ENCODE results near the gene TAF10.

TAF10 gene

DNA sequence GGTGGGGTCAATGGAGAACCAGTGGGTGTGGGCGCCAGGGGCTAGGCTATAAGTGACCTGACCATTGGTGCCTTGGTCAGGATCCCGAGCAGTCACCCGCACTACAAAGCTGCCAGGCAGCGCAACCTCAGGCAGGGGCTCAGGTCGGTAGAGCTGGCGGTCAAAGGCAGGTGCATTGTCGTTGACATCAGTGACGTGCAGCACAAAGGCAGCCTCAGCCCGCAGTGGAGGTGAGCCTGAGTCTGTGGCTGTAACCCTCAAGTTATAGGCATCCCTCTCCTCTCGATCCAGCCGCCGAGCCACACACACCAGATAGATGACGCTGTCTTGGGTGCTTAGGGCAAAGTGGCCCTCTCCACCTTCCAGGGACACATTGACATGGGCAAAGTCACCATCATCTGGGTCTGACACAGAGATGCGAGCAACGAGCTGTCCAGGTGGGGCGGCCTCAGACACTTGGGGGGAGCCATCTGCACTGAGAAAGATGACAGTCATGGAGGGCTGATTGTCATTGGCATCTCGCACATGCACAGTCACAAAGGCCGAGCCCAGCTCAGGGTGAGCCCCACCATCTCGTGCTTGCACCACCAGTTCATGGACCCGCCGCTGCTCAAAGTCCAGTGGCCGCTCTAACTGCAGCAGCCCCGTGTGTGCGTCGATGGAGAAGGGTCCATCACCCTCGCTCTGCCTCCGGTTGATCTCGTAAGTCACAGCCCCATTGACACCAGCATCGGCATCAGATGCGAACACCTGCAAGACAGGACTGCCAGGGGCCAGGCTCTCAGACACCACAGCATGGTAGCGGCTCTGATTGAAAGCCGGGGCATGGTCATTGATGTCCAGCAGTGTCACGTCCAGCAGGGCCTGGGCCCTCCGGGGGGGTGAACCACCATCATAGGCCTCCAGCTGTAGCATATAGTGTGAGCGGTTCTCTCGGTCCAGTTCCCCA is 28.3 kb upstream of the TAF10 start:
- DNase-seq, result no peak

DNA sequence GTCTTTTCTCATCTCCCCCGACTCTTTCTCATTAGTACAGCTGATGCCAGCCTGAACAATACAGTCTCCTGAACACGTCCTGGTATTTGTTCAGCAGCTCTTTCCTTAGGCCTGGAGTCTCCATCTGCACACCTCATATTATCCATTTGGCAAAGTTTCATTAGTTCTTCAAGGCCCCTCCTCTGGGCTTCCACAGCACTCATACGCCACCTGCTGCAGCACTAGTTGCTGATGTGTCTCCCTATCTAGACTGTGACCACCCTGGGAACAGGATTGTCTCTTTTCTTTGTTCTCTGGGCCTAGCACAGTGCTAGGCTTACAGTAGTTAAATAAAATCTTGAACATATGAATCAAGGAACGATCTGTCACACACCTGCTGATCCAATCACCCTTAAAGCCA is 26.4 kb upstream of the TAF10 start:
- no peak for DNase-seq

DNA sequence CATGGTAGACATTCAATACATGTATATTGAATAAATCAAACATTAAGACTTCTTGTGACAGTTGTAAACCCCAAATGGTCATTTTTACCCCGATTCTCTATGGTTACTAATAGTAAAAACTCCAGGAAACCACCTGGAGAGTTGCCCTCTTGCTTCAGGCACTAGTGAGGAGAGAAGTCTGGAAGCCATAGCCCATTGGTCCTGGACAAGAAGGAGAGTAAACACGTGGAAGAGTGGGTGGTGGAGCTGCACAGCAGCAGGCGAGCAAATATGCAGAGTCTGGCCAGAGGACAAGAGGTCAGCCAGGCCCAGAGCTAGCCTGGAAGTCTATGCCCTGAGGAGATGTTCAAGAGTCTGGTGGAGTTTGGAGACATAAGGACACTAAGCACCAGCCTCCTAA is 25.9 kb upstream of the TAF10 start:
- no peak for DNase-seq

DNA sequence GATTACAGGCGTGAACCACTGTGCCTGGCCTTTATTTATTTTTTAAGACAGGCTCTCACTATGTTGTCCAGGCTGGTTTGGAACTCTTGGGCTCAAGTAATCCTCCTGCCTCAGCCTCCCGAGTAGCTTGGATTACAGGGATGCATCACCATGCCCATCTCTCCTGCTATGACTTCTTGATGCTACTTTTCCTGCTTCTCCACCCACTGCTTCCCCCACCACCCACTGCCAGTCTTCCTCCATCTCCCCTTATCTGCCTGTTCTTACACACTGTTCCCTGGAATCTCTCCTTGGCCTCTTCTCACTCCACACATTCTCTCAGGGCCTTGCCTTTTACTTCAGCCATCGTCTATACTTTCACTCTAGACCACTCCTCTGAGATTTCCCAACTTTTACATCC is 24.5 kb upstream of the TAF10 start:
- DNase-seq, result no peak

DNA sequence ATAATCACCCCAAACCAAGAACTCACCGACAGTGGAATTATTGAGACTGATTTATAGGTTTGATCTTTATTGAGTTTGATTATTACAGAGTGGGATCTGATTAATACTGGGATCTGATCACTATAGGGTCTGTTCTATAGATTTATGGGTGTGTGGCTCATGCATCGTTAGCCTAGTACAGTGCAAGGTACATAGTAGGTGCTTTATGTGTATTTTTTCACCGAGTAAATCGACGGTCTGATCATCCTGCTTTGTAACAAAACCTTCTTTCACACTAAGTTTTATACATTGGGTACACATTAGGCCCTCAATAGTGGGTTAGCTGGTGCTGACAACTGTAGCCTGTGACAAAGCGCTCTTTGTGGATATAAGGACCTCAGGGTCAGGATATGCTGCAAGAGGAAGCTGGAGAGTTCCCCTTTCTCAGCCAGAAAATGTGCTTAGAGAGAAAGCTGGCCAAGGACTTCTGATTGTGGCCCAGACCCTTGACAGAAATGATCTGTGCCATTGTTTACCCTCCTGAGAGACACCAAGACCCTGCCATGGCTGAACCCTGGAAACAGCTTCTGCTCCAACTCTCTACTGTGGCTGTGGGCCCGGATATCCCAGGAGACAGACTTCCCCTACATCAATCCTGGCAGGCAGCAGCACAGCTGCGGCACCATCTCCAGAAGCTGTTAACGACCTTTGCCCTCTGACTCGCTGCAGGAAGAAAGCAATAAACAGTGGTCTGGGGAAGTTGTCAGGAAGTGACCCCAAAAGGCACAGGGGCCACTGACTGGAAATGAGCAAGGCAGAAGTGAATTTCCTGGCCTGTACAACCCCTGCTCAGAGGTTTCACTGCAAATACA is 23.3 kb upstream of the TAF10 start:
- DNase-seq, result no peak

DNA sequence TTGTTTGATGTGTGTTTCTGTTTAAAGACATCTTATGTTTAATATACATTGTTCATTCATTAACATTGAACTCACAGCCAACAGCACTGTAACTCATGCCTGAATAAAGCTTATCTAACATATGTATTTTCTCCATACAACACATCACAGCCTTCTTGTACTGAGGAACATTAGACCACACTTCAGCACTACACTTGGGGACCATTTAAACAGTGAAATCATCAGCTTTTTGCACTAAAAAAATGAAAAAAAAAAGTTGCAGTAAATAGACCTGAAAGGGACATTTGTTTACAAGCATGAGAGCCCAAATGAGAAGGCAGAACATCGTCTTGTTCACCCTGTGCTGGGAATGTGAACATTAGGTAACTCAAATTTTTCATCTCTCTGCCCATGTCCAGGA is 22.5 kb upstream of the TAF10 start:
- no peak for DNase-seq

DNA sequence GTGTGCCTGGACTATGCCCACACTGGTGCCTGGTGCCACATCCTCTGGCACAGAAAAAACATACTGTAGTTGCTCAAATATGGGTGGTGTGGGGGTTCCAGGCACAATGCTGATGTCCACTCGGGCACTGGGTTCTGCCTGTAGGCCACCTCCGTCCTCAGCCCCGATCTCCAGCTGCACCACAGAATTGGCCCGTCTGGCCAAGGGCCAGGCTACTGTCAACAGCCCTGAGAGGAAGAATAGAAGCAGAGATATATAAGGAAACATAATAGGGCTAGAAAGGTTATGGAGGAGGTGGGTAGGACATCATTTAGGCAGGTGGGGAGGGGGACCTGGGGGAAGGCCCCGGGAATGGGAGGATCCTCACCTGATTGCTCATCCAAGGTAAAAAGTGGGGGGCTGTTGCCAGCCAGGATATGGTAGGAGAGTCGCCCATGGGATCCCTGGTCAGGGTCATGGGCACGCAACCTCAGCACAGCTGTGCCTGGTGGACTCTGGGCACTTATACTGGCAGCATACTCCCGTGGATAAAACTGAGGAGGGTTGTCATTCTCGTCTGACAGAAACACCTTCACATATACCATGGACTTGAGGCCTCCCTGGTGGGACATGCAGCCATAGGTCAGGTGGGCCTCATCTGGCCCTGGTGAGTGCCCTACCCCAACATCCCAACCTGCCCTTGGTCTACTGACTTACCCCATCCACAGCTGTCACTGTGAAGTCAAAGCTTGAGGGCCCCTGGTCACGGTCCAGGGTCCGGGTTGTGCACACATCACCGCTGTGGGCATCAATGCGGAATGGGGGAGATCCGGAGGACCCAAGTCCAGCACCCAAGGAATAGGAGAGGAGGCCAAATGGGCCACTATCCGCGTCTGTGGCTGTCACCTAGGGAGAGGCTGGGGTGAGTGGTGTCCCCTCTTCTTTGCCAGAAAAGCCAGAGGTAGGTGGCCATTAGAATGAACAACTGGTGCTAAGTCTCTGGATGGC is 21.7 kb upstream of the TAF10 start:
- DNase-seq, result no peak

DNA sequence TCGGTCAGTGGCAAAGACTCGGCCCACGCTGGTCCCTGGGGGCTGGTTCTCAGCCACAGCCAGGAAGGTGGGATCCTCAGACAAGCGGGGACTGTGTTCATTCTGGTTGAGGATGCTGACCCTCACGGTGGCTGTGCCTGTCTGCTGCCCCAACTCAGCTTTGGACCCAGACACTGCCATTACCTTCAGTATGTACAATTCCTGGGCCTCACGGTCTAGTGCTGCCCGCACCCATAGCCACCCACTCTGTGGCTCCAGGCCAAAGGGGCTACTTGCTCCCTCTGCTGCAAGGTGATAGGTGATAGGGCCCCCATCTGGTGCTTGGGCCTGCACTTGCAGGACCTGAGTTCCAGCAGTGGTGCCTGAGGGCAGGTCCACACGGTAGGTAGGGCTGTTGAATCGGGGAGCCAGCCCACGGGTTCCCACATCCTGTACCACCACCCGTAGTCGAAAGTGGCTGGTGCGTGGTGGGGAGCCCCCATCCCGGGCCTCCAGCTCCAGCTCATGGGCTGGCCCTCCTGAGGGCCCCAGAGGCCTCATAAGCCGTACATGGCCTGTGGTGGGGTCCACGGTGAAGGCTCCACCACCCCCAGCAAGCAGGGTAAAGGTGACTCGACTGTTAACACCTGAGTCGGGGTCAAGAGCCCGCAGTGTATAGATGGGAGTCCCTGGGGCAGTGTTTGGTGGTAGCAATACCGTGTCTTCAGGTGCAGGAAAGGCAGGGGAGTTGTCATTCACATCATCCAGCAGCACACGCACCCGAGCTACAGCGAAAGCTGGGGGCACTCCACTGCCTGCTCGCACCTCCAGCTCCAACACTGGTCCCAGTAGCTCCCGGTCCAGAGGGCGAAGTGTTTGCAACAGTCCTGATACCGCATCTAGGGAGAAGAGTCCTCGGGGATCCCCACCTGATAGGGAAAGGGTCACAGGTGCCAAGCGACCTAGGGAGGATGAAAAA is 20.4 kb upstream of the TAF10 start:
- no peak for DNase-seq

DNA sequence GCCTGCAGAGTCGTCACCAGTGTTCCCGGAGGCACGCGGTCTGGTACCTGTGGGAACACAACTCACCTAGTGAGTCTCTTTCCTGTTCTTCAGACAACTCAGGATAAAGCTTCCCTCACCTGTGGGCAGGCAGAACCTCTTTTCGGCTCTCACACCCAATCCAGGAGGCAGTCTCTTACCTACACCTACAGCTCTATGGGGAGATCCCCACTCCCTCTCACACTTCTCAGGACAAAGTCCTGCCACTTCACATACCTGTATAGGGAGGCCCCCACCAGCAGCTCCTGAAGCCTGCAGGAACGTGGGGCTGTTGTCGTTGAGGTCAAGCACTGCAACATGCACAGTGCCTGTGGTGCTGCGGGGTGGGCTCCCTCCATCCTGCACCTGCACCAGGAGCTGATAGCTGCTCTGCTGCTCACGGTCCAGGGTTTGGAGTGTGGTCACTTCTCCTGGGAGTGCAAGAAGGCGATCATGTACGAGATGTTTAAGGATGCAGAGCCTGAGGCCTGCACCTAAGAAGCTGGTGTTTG is 19.4 kb upstream of the TAF10 start:
- no peak for DNase-seq

DNA sequence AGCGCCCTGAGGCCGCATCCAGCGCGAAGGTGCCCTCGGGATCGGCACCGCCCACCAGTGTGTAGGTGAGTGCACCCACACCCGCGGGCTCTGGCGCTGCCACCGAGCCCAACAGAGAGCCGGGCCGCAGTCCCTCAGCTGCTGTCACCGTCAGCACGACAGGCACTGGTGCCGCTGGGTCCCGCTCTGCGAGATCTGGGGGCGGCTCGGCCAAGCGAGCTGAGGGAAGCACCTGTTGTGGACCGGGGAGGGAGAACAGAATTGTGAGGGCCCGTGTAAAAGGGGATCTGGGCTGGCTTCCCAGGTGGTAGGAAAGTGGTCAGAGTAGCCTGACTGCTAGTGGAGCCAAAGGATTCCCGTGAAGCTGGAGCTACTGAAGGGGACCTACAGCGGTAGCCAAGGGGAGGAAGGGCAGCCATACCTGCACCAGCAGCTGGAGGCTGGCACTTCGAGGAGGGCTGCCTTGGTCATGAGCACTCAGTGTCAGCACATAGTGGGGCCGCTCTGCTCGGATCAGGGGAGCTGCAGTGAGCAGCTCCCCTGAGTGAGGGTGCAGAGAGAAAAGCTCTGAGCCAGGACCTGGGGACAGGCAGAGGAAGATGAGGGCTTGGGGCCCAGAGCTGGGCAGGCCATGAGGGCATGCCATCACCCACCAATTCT is 18.7 kb upstream of the TAF10 start:
- DNase-seq, result no peak

DNA sequence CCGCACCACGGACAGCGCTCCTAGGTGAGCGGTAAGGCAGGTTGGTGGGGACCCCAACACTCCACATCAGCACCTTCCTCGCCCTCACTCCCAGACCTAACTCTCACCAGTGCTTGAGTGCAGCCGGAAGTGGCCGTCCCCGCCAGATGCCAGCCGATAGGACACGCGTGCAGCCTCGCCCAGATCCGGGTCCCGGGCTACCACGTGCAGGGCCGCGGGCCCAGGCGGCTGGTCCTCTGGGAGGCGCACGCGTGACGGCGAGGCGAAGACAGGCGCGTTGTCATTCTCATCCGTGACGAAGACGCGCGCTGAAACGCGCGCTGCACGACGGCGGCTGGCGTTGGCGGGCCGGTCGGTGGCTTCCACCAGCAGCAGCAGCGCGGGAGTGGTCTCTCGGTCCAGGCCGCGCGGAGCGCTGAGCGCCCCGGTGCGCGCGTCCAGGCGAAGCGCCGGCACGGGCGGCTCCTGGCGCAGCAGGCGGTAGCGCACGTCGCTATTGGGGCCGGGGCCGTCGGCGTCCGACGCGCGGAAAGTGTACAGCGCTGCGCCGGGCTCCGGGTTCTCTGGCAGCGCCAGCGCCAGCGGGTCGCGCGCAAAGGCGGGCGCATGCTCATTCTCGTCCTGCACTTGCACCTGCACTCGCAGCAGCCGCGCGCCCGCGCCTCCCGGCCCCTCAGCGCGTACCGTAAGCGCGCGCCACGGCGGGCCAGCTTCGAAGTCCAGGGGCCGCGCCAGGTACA is 18.0 kb upstream of the TAF10 start:
- DNase-seq, result no peak

DNA sequence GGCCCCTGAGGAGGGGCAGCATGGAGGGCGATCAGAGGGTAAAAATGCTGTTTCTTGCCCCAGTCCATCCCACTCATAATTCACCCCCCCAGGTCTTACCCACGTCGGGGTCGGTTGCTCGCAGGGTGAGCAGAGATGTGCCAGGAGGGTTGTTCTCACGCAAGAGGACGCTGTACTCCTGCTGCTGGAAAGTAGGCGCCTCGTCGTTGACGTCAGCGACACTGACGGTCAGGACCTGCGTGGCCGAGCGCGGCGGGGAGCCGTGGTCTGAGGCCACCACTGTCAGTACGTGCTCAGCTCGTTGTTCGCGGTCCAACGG is 17.5 kb upstream of the TAF10 start:
- no peak for DNase-seq

DNA sequence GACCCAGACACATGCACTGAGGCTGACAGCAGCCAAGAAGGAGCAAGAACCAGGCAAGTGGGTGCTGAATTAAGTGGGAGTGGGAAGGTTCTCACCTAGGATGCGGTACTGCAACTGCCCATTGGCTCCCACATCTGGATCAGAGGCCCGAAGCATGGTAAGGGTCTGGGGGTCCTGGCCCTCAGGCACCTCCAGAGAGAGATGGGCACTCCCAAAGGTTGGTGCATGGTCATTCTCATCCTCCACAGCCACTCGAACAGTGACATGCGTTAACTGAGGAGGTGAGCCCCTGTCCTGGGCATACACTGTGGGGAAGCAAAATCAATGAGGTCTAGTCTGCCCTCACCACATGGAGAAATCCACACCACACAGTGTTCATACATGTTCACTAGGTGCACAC is 16.5 kb upstream of the TAF10 start:
- no peak for DNase-seq

DNA sequence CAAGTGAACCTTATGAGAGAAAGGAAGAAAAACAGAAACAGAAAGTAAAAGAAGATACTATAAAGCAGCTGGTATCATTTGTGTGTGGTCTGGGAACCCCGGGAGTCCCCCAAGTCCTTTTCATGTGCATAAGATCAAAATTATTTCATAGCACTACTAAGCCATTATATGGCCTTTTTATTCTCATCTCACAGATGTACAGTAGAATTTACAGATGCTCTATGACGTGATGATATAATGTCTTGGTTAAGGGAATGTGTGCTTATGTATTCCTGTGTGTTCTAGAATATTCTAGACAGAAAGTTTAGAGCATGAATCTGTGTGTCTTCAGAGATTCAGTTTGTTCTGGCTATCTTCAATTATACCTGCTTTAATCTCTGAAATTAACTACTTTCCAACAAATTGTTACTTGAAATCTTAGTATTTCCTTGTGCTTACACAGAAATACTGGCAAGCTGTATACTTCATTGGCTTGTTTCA is 15.8 kb upstream of the TAF10 start:
- no peak for DNase-seq

DNA sequence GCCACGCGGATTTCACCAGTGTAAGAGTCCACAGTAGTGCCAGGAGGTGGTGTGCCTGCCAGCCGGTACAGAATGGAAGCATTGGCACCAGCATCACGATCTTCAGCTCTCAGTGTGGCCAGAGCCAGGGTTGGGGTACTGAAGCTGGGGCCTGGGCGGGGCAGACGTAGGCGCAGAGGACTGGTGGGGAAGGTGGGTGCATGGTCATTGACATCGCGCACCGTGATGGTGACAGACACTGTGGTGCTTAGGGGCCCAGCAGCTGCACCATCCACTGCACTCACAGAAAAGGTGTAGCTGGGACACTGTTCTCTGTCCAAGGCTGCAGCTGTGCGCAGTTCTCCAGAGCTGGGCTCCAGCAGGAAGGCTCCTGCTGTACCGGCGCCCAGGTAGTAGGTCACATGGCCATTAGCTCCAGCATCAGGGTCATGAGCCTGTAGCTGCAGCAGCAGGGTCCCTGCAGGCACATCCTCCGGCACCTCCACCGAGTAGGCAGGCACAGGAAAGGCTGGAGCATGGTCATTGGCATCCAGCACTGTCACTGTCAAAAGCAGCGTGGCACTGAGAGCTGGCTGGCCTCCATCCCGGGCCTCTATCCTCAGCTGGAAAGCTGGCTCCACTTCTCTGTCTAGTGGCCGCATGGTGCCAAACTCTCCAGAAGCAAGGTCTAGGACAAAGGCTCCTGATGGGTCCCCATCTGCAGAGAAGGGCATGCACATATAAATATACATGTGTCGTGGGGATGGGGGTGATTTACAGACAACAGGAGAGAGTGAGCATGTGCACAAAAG is 15.2 kb upstream of the TAF10 start:
- DNase-seq, result no peak

DNA sequence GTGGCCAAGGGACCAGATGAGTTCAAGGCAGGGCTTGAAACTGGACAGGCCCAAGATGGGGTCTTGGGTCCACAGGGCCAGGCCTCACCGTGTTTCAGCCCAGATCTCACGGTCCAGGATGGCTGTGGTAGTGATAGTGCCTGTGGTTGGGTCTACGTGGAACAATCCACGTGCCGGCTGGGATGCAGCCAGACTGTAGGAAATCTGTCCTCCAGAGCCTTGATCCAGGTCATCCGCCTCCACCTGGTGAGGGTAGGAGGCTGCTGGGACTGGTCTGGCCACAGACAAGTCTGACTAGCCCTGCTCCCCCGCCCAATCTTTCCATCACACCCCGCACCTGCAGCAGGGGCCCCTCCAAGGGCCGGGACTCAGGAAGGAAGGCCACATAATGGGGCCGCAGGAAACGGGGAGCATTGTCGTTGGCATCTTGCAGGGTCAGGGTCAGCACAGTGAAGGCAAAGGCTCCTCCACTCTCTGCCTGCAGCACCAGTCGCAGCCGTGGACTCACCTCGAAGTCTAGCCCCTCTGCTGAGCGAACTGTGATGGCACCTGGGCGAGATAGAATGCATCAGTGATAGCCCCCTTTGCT is 13.9 kb upstream of the TAF10 start:
- no peak for DNase-seq

DNA sequence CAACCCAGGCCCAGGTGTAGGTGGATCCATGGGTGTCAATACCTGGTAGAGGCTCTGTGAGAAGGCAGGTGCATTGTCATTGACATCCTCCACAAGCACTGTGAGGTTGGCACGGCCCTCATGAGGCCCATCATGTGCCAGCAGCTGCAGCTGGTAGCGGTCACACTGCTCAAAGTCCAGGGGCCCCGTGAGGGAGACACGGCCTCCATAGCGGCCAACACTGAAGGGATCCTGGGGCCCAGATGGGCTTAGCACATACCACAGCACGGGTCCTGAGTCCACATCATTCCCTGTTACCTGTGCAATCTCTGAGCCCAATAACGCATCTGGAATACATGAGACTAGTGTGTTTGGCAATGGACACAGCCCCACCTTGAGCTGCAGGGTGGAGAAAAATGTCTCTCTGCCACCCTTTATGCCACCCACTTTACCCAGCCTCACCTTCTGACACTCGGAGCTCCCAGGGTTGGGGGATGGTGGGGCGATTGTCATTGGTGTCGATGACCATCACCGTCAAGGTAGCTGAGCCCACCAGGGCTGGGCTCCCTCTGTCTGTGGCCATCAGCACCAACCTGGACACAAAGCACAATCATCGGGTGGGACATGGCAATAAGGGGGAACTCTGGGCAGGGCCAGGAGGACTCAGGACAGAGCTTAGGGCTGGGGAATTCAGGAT is 13.3 kb upstream of the TAF10 start:
- DNase-seq, result no peak
